Measurements from ENCODE around the gene WNK2. TPM values are rescaled to one million over a fixed set of nuclear protein-coding genes. Genes with fewer than 3 reads are reported as not detected.

WNK2 gene
- total RNA-seq, 1 experiment from 2014 or later: 69.4 TPM

DNA sequence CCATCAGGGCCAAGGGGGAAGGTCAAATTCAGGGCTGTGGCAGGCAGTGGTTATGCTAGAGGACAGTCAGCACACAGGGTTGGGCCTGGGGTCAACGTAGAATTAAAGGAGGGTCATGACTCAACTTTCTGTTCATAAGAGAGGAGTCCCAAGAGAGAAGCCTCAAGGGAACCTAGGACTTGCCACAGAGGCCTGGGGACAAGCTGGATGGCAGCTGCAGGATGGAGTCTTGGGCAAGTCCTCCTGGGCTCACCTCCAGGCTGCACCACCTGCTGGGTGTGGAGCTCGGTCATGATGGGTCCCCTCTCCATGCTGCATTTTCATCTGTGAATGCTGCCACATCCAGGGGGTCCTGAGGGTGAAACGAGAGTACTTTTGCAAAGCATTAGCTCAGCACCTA is 9.0 kb upstream of the WNK2 start:
- H3K27me3 ChIP-seq (ENCODE audit: insufficient read depth, low read length): no peaks in the 10 kb centered on the region
- no peak overlapping the region for H3K4me2 ChIP-seq (ENCODE audit: insufficient read depth, insufficient read length, low read length)
- H4K8ac ChIP-seq (replicated peaks; ENCODE audit: insufficient read length, low read depth, low read length): no peak overlapping the region
- H3K27ac Mint-ChIP-seq: no peak overlapping the region; a peak in 1 of 7 replicates
- H3K79me2 ChIP-seq (ENCODE audit: insufficient read depth, low read length): no peaks in the 10 kb centered on the region
- no peak overlapping the region for H4K5ac ChIP-seq (ENCODE audit: insufficient read length, low read depth, low read length)
- WGBS (ENCODE audit: extremely low coverage, insufficient read length, low lambda C conversion rate): no CpG with 5 or more reads among the region's 3 CpGs
- H2AFZ ChIP-seq (ENCODE audit: low read length): no peak overlapping the region
- no peaks in the 10 kb centered on the region for H3K36me3 Mint-ChIP-seq (ENCODE audit: insufficient read depth in 1 of 3, low read depth in 3 of 3)
- H2BK12ac ChIP-seq (ENCODE audit: insufficient read length, low read depth, low read length): no peak overlapping the region
- H3K9me3 Mint-ChIP-seq: no peaks in the 10 kb centered on the region
- H4K20me1 ChIP-seq (ENCODE audit: control insufficient read depth, insufficient read depth, insufficient read length): no peaks in the 10 kb centered on the region
- H3K23me2 ChIP-seq (ENCODE audit: insufficient read length, low read depth, low read length, poor library complexity, severe bottlenecking): no peaks in the 10 kb centered on the region
- H2BK5ac ChIP-seq (ENCODE audit: insufficient read length, low read length): no peak overlapping the region
- no peak overlapping the region for H3K18ac ChIP-seq (ENCODE audit: insufficient read length, low read depth, low read length)
- H3K14ac ChIP-seq (ENCODE audit: insufficient read depth, low read length): no peak overlapping the region; the same call in 1 of the 2 replicates
- no peak overlapping the region for H2AK5ac ChIP-seq (ENCODE audit: insufficient read length, low read length)
- H3K23ac ChIP-seq (ENCODE audit: insufficient read length, low read depth, low read length): no peak overlapping the region
- no peak overlapping the region for H2BK15ac ChIP-seq (ENCODE audit: low read depth, low read length)
- no peak overlapping the region for H3K56ac ChIP-seq (ENCODE audit: insufficient read length, low read depth, low read length)
- no peak overlapping the region for H4K91ac ChIP-seq (ENCODE audit: insufficient read length, low read depth, low read length)
- no peaks in the 10 kb centered on the region for H3K9me3 ChIP-seq (ENCODE audit: control insufficient read depth, low read depth, low read length)
- no peak overlapping the region for H2BK20ac ChIP-seq (ENCODE audit: low read depth, low read length, poor library complexity, severe bottlenecking)
- DNase-seq: no peak
- H3K9ac ChIP-seq (ENCODE audit: extremely low read depth, insufficient read length, low read length): no peak overlapping the region
- H2BK120ac ChIP-seq (ENCODE audit: low read depth, low read length, poor library complexity, severe bottlenecking): no peak overlapping the region
- H3T11ph ChIP-seq (ENCODE audit: low read length): no peak overlapping the region
- H3K27me3 Mint-ChIP-seq (ENCODE audit: low read depth): peaks cover 7% of the 10 kb centered on the region
- H3K4me1 Mint-ChIP-seq: peaks cover 0 to 4% of the 10 kb centered on the region in 2 experiments; a peak in 1 of 4 replicates
- H3K79me1 ChIP-seq (ENCODE audit: insufficient read depth, low read depth, low read length, poor library complexity, severe bottlenecking): no peaks in the 10 kb centered on the region
- TF ChIP-seq, protein P1, sequence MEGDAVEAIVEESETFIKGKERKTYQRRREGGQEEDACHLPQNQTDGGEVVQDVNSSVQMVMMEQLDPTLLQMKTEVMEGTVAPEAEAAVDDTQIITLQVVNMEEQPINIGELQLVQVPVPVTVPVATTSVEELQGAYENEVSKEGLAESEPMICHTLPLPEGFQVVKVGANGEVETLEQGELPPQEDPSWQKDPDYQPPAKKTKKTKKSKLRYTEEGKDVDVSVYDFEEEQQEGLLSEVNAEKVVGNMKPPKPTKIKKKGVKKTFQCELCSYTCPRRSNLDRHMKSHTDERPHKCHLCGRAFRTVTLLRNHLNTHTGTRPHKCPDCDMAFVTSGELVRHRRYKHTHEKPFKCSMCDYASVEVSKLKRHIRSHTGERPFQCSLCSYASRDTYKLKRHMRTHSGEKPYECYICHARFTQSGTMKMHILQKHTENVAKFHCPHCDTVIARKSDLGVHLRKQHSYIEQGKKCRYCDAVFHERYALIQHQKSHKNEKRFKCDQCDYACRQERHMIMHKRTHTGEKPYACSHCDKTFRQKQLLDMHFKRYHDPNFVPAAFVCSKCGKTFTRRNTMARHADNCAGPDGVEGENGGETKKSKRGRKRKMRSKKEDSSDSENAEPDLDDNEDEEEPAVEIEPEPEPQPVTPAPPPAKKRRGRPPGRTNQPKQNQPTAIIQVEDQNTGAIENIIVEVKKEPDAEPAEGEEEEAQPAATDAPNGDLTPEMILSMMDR (conservative IDR thresholded peaks at IDR 0.05): no peak
- no peak overlapping the region for H3K4me3 Mint-ChIP-seq
- no peak overlapping the region for H3K4ac ChIP-seq (ENCODE audit: low read depth, low read length)
- no peak overlapping the region for H3K27ac ChIP-seq (ENCODE audit: insufficient read length, low read depth, low read length)
- no peaks in the 10 kb centered on the region for H3K4me1 ChIP-seq (ENCODE audit: insufficient read depth, low read length)

All from H9 (cell line).